Astrocyte (in vitro differentiated cells and primary cell): ENCODE measurements around the gene LRRC3.

Experiments used
- EZH2 ChIP-seq: IDR thresholded peaks from 2 replicates; pipeline ENCODE4 v1.6.1; 2012; ENCODE audit warnings: mild to moderate bottlenecking, low read length, inconsistent platforms; ENCODE audit not compliant: insufficient read depth
- TF ChIP-seq, protein P1 (sequence below): IDR thresholded peaks from 2 replicates; pipeline ENCODE4 v1.5.1; 2011; ENCODE audit warnings: low read depth, mild to moderate bottlenecking, inconsistent platforms, low read length, moderate library complexity; ENCODE audit not compliant: insufficient read depth

DNA sequence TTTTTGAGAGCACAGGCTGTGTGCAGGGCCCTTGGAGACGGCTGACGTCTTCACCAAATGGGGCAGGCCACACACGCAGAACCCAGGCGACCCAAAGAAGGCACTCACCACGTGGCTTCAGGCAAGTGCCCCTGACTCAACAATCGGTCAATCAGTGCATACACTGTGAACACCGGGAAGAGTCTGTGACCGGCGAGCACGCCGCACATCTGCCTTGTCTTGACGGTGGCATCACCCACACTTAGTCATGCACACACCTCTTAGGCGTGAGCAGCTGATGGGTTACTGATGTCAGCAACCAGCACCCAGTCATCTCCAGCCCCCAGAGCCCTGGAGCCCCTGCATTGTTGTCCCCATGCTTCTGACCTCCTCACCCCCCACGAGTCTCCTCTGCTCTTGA lies 4.9 kb upstream of the LRRC3 start:
- TF ChIP-seq, protein P1, sequence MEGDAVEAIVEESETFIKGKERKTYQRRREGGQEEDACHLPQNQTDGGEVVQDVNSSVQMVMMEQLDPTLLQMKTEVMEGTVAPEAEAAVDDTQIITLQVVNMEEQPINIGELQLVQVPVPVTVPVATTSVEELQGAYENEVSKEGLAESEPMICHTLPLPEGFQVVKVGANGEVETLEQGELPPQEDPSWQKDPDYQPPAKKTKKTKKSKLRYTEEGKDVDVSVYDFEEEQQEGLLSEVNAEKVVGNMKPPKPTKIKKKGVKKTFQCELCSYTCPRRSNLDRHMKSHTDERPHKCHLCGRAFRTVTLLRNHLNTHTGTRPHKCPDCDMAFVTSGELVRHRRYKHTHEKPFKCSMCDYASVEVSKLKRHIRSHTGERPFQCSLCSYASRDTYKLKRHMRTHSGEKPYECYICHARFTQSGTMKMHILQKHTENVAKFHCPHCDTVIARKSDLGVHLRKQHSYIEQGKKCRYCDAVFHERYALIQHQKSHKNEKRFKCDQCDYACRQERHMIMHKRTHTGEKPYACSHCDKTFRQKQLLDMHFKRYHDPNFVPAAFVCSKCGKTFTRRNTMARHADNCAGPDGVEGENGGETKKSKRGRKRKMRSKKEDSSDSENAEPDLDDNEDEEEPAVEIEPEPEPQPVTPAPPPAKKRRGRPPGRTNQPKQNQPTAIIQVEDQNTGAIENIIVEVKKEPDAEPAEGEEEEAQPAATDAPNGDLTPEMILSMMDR = no peak
- no peak for TF ChIP-seq EZH2
